H1 (cell line): ENCODE measurements around the gene TGFB3. TPM values are rescaled to one million over a fixed set of nuclear protein-coding genes. Genes with fewer than 3 reads are reported as not detected.

Experiments used
- polyA plus RNA-seq, 7 experiments: library from polyadenylated mRNA; depleted of rRNA in 3 of 7; stranded (reverse) in 5 of 7; unstranded in 2 of 7; fragments of >200 nt in 5 of 7; fragments of 200-250 nt in 2 of 7; gene quantifications; 1 replicate in 5 of 7; 2 replicates in 1 of 7; 4 replicates in 1 of 7; pipeline versions ENCODE4 v1.2.1 to v1.2.3, GENCODE V29; 2011 to 2013; ENCODE audit warnings: missing spikeins in 2 of 7, mixed read lengths in 2 of 7
- total RNA-seq: library from RNA; stranded (reverse); fragmentation: NEBNext Ultra II Directional; extraction: Animal tissue kit (Norgen Biotek cat#: 25700); gene quantifications from 2 replicates; pipeline ENCODE4 v1.2.1, GENCODE V29; 2021

Gene TGFB3
- total and polyA plus RNA-seq, 2 of the 8 experiments (the other 6 are each of a cell fraction or from before 2014, with no cell fraction given) = 0.65 to 0.86 TPM

Other genes starting within 250 kb of the TGFB3 start
- 17.0 and 17.4 TPM in 2 replicates for gene IFT43, start 3.8 kb upstream of the TGFB3 start, total RNA-seq
- 20.8 and 21.7 TPM in 2 replicates for gene IFT43, start 3.8 kb upstream of the TGFB3 start, polyA plus RNA-seq (2011; rRNA removed)
- gene GPATCH2L, start 169.9 kb upstream of the TGFB3 start, total RNA-seq = 54.9 and 56.1 TPM in 2 replicates
- gene GPATCH2L, start 169.9 kb upstream of the TGFB3 start, polyA plus RNA-seq (2011; rRNA removed) = 26.0 and 36.9 TPM in 2 replicates